OCI-LY7 (cell line): ENCODE measurements around the gene PITPNM1.

Experiments used
- EZH2phosphoT487 ChIP-seq: fragments of 200-600 bp; sonication (generic); IDR thresholded peaks from 2 replicates; pipeline ENCODE4 v1.6.1; 2018; ENCODE audit warnings: low read depth, borderline replicate concordance, mild to moderate bottlenecking, mixed run types, antibody characterized with exemption, low read length, moderate library complexity, mixed read lengths
- TF ChIP-seq, protein P1 (sequence below): fragments of 200-600 bp; sonication (generic); conservative IDR thresholded peaks from 2 replicates; pipeline ENCODE4 v1.5.1; 2014; ENCODE audit warnings: mild to moderate bottlenecking, antibody characterized with exemption, low read length, moderate library complexity, mixed read lengths

DNA sequence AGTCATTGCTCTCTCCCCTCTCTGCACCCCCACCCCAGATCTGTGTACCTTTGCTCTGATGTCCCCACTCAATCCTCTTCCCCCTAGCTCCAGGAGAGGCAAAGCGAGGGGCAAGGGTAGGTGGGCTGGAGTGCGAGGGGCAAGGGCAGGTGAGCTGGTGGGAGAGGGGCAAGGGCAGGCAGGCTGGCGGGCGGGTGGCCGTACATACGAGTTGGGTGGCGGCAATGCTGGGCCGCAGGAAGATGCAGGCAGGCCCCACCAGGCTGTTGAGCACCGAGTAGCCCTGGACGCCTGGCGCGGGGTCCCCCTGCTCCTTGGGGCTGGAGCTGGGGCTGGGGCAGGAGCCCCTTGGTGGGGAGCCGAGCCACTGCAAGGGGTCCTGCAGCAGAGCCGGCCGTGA is 17.2 kb upstream of the PITPNM1 start:
- TF ChIP-seq, protein P1, sequence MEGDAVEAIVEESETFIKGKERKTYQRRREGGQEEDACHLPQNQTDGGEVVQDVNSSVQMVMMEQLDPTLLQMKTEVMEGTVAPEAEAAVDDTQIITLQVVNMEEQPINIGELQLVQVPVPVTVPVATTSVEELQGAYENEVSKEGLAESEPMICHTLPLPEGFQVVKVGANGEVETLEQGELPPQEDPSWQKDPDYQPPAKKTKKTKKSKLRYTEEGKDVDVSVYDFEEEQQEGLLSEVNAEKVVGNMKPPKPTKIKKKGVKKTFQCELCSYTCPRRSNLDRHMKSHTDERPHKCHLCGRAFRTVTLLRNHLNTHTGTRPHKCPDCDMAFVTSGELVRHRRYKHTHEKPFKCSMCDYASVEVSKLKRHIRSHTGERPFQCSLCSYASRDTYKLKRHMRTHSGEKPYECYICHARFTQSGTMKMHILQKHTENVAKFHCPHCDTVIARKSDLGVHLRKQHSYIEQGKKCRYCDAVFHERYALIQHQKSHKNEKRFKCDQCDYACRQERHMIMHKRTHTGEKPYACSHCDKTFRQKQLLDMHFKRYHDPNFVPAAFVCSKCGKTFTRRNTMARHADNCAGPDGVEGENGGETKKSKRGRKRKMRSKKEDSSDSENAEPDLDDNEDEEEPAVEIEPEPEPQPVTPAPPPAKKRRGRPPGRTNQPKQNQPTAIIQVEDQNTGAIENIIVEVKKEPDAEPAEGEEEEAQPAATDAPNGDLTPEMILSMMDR: no peak
- TF ChIP-seq EZH2phosphoT487: no peak
